HepG2 (cell line): ENCODE results near the gene TH. TPM values are rescaled to one million over a fixed set of nuclear protein-coding genes. Genes with fewer than 3 reads are reported as not detected.

Source experiments
- BCL6 ChIP-seq: IDR thresholded peaks from 2 replicates; pipeline ENCODE4 v1.6.1; 2016; ENCODE audit warnings: missing genetic modification reagents, missing compliant biosample characterization
- CENPBD1 ChIP-seq: sonication (generic); formaldehyde crosslinking; IDR thresholded peaks from 2 replicates; pipeline ENCODE4 v1.8.0; 2022; ENCODE audit warnings: missing genetic modification reagents, low read depth, mild to moderate bottlenecking, borderline replicate concordance
- EED ChIP-seq: sonication (generic); formaldehyde crosslinking; IDR thresholded peaks from 2 replicates; pipeline ENCODE4 v1.5.0; 2020; ENCODE audit warnings: mild to moderate bottlenecking, missing genetic modification reagents
- HOXD1 ChIP-seq: sonication (generic); formaldehyde crosslinking; IDR thresholded peaks from 2 replicates; pipeline ENCODE4 v1.5.0; 2020; ENCODE audit warnings: missing genetic modification reagents
- KLF12 ChIP-seq: sonication (generic); formaldehyde crosslinking; IDR thresholded peaks from 2 replicates; pipeline ENCODE4 v1.4.0; 2020; ENCODE audit warnings: missing genetic modification reagents, borderline replicate concordance
- MAZ ChIP-seq, 2 experiments: sonication (generic) in 1 of 2; formaldehyde crosslinking in 1 of 2; IDR thresholded peaks; 2 replicates each; pipeline versions ENCODE4 v1.5.0 to v1.6.1; 2012 to 2020; ENCODE audit warnings: low read depth in 2 of 2, mild to moderate bottlenecking in 2 of 2, borderline replicate concordance in 1 of 2, improper control_type of control experiment in 1 of 2, low read length in 1 of 2, missing genetic modification reagents in 1 of 2, moderate library complexity in 1 of 2
- MED1 ChIP-seq: sonication (generic); formaldehyde crosslinking; IDR thresholded peaks from 2 replicates; pipeline ENCODE4 v1.4.0; 2020; ENCODE audit warnings: missing genetic modification reagents
- PAF1 ChIP-seq: IDR thresholded peaks from 2 replicates; pipeline ENCODE4 v1.6.1; 2016; ENCODE audit warnings: missing genetic modification reagents, missing compliant biosample characterization
- POGK ChIP-seq: sonication (generic); formaldehyde crosslinking; conservative IDR thresholded peaks from 2 replicates; pipeline ENCODE4 v1.8.0; 2022; ENCODE audit warnings: mild to moderate bottlenecking, moderate library complexity, missing genetic modification reagents
- POGZ ChIP-seq: sonication (generic); formaldehyde crosslinking; IDR thresholded peaks from 2 replicates; pipeline ENCODE4 v1.4.0; 2020; ENCODE audit warnings: mild to moderate bottlenecking, missing genetic modification reagents
- TERF1 ChIP-seq: sonication (generic); formaldehyde crosslinking; IDR thresholded peaks from 2 replicates; pipeline ENCODE4 v1.8.0; 2022; ENCODE audit warnings: mild to moderate bottlenecking, missing genetic modification reagents, moderate library complexity
- UBTF ChIP-seq: sonication (generic); formaldehyde crosslinking; IDR thresholded peaks from 2 replicates; pipeline ENCODE4 v1.4.0; 2020; ENCODE audit warnings: mild to moderate bottlenecking, missing genetic modification reagents
- WIZ ChIP-seq: sonication (generic); formaldehyde crosslinking; IDR thresholded peaks from 2 replicates; pipeline ENCODE4 v1.5.1; 2020; ENCODE audit warnings: mild to moderate bottlenecking, missing genetic modification reagents
- YEATS2 ChIP-seq: sonication (generic); formaldehyde crosslinking; IDR thresholded peaks from 2 replicates; pipeline ENCODE4 v1.4.0; 2020; ENCODE audit warnings: missing genetic modification reagents, borderline replicate concordance
- ZBTB21 ChIP-seq: sonication (generic); formaldehyde crosslinking; IDR thresholded peaks from 2 replicates; pipeline ENCODE4 v1.4.0; 2020; ENCODE audit warnings: missing genetic modification reagents
- ZFP37 ChIP-seq: sonication (generic); formaldehyde crosslinking; IDR thresholded peaks from 2 replicates; pipeline ENCODE4 v1.4.0; 2020; ENCODE audit warnings: missing genetic modification reagents, borderline replicate concordance
- ZFX ChIP-seq: sonication (generic); formaldehyde crosslinking; IDR thresholded peaks from 2 replicates; pipeline ENCODE4 v1.4.0; 2020; ENCODE audit warnings: mild to moderate bottlenecking, low read depth, missing genetic modification reagents, moderate library complexity
- ZNF138 ChIP-seq: sonication (generic); formaldehyde crosslinking; IDR thresholded peaks from 2 replicates; pipeline ENCODE4 v1.5.0; 2020; ENCODE audit warnings: mild to moderate bottlenecking, low read depth, missing genetic modification reagents
- ZNF44 ChIP-seq: sonication (generic); formaldehyde crosslinking; IDR thresholded peaks from 2 replicates; pipeline ENCODE4 v1.5.1; 2020; ENCODE audit warnings: mild to moderate bottlenecking, missing genetic modification reagents
- ZNF746 ChIP-seq: sonication (generic); formaldehyde crosslinking; IDR thresholded peaks from 2 replicates; pipeline ENCODE4 v1.8.0; 2022; ENCODE audit warnings: mild to moderate bottlenecking, missing genetic modification reagents
- ZNF768 ChIP-seq: sonication (generic); formaldehyde crosslinking; IDR thresholded peaks from 2 replicates; pipeline ENCODE4 v1.4.0; 2020; ENCODE audit warnings: missing genetic modification reagents
- ZNF841 ChIP-seq: sonication (generic); formaldehyde crosslinking; IDR thresholded peaks from 2 replicates; pipeline ENCODE4 v1.8.1; 2023; ENCODE audit warnings: missing genetic modification reagents, borderline replicate concordance
- ZNF878 ChIP-seq: sonication (generic); formaldehyde crosslinking; IDR thresholded peaks from 2 replicates; pipeline ENCODE4 v1.8.1; 2023; ENCODE audit warnings: mild to moderate bottlenecking, missing genetic modification reagents, moderate library complexity
- polyA plus RNA-seq, 8 experiments: library from polyadenylated mRNA; depleted of rRNA in 3 of 8; stranded (reverse) in 7 of 8; unstranded in 1 of 8; fragments of >200 nt; fragmentation: Illumina TruSeq in 4 of 8; extraction: Trizol in 4 of 8; gene quantifications; 2 replicates each; pipeline versions ENCODE4 v1.2.1 to v1.2.3, GENCODE V29; 2011 to 2016; ENCODE audit warnings: low read depth in 4 of 8, missing spikeins in 1 of 8, mixed read lengths in 1 of 8; ENCODE audit not compliant: insufficient read depth in 1 of 8
- total RNA-seq, 5 experiments: library from RNA; depleted of rRNA; stranded (reverse); fragments of >200 nt; fragmentation: Illumina TruSeq; extraction: Trizol; gene quantifications; 2 replicates each; pipeline ENCODE4 v1.2.3, GENCODE V29; 2016; ENCODE audit warnings: low read depth in 1 of 5

TH gene
- total and polyA plus RNA-seq, 2 of the 13 experiments (the other 11 are each of a cell fraction or from before 2014, with no cell fraction given) = 0.36 TPM; not detected in 1

GRCh38 chr11:2130881-2131352 is 40.7 kb downstream of the TH start (continued):
- TF ChIP-seq POGK (CRISPR knock-in tag) = no peak
- peak; percentile 32; the same call in 1 of the 2 replicates for TF ChIP-seq YEATS2 (CRISPR knock-in tag)
- TF ChIP-seq MAZ (IDR thresholded peaks at IDR 0.05; ENCODE audit: borderline replicate concordance, low read depth, low read length) = no peak
- 0 out of 2 replicates have a peak, but pooled peaks have one; percentile 24 for TF ChIP-seq MAZ (CRISPR knock-in tag; IDR thresholded peaks at IDR 0.05; ENCODE audit: low read depth)
- 0 out of 2 replicates have a peak, but pooled peaks have one; percentile 26 for TF ChIP-seq CENPBD1 (CRISPR knock-in tag)
- TF ChIP-seq TERF1 (CRISPR knock-in tag) = peak; percentile 15
- 0 out of 2 replicates have a peak, but pooled peaks have one; percentile 47 for TF ChIP-seq ZNF878 (CRISPR knock-in tag)
- peak; percentile 56; the same call in 1 of the 2 replicates for TF ChIP-seq MED1 (CRISPR knock-in tag)
- TF ChIP-seq PAF1 (CRISPR knock-in tag) = peak; percentile 92
- 0 out of 2 replicates have a peak, but pooled peaks have one; percentile 30 for TF ChIP-seq ZNF768 (CRISPR knock-in tag)
- 0 out of 2 replicates have a peak, but pooled peaks have one; percentile 38 for TF ChIP-seq ZFX (CRISPR knock-in tag)
- TF ChIP-seq ZNF841 (CRISPR knock-in tag) = peak; percentile 88
- TF ChIP-seq EED (CRISPR knock-in tag) = 0 out of 2 replicates have a peak, but pooled peaks have one; percentile 56
- TF ChIP-seq KLF12 = peak; percentile 27; the same call in 1 of the 2 replicates
- no peak for TF ChIP-seq BCL6 (CRISPR knock-in tag)
- no peak for TF ChIP-seq ZBTB21
- no peak for TF ChIP-seq HOXD1
- no peak for TF ChIP-seq ZNF746 (CRISPR knock-in tag)
- TF ChIP-seq ZNF44 (CRISPR knock-in tag) = 0 out of 2 replicates have a peak, but pooled peaks have one; percentile 30
- no peak for TF ChIP-seq ZNF138 (CRISPR knock-in tag)
- 0 out of 2 replicates have a peak, but pooled peaks have one; percentile 13 for TF ChIP-seq UBTF (CRISPR knock-in tag)
- TF ChIP-seq ZFP37 (CRISPR knock-in tag) = peak; percentile 92
- no peak for TF ChIP-seq POGZ (CRISPR knock-in tag)
- TF ChIP-seq WIZ (CRISPR knock-in tag) = 0 out of 2 replicates have a peak, but pooled peaks have one; percentile 16
